Adipocyte (in vitro differentiated cells): ENCODE results near the gene PARVB.

Source experiments
- DNase-seq: peaks from one replicate; pipeline ENCODE4 v3.0.0-alpha.2; 2015; ENCODE audit warnings: low read depth
- H3K27me3 ChIP-seq: replicated peaks from 2 replicates; pipeline ENCODE4 v1.7.0; 2013; ENCODE audit warnings: mild to moderate bottlenecking, low read length, moderate library complexity; ENCODE audit not compliant: control insufficient read depth, insufficient read depth
- H3K36me3 ChIP-seq: 2 replicates; pipeline ENCODE4 v1.7.0; 2013; ENCODE audit warnings: low read length, mild to moderate bottlenecking, moderate library complexity; ENCODE audit not compliant: control insufficient read depth, insufficient read depth, severe bottlenecking
- H3K4me1 ChIP-seq: 2 replicates; pipeline ENCODE4 v1.7.0; 2013; ENCODE audit warnings: mild to moderate bottlenecking, low read length, moderate library complexity; ENCODE audit not compliant: control insufficient read depth, insufficient read depth
- H3K4me3 ChIP-seq: 2 replicates; pipeline ENCODE4 v1.7.0; 2013; ENCODE audit warnings: mild to moderate bottlenecking, low read length, moderate library complexity
- H3K9ac ChIP-seq: 2 replicates; pipeline ENCODE4 v1.7.0; 2013; ENCODE audit warnings: mild to moderate bottlenecking, low read length, moderate library complexity
- H3K9me3 ChIP-seq: 2 replicates; pipeline ENCODE4 v1.7.0; 2013; ENCODE audit warnings: mild to moderate bottlenecking, low read length, moderate library complexity; ENCODE audit not compliant: control insufficient read depth

PARVB gene

GRCh38 chr22:43990044-43990443, 34.1 kb upstream of the PARVB start:
- Histone ChIP-seq H3K4me3 (no peak overlapping the region), H3K4me1 (peaks cover 22% of the 10 kb centered on the region), H3K9ac (no peak overlapping the region), H3K9me3 (no peaks in the 10 kb centered on the region), H3K36me3 (peaks cover 89% of the 10 kb centered on the region), H3K27me3 (no peaks in the 10 kb centered on the region)
- DNase-seq: no peak

- peaks cover 22% of the 10 kb centered on the region for H3K4me1 ChIP-seq
- no peaks in the 10 kb centered on the region for H3K27me3 ChIP-seq
- no peaks in the 10 kb centered on the region for H3K9me3 ChIP-seq
- peaks cover 90% of the 10 kb centered on the region for H3K36me3 ChIP-seq
- H3K4me3 ChIP-seq: no peak overlapping the region
- no peak for DNase-seq
- H3K9ac ChIP-seq: no peak overlapping the region
Measured at GRCh38 chr22:43991316-43992020, 32.6 kb upstream of the PARVB start.

GRCh38 chr22:43992331-43992821, 31.7 kb upstream of the PARVB start:
- DNase-seq: peak; percentile 13
- peaks cover 22% of the 10 kb centered on the region for H3K4me1 ChIP-seq
- no peaks in the 10 kb centered on the region for H3K27me3 ChIP-seq
- no peak overlapping the region for H3K4me3 ChIP-seq
- peaks cover 90% of the 10 kb centered on the region for H3K36me3 ChIP-seq
- H3K9me3 ChIP-seq: no peaks in the 10 kb centered on the region
- no peak overlapping the region for H3K9ac ChIP-seq

- Histone ChIP-seq H3K36me3 (peaks cover 91% of the 10 kb centered on the region), H3K9me3 (no peaks in the 10 kb centered on the region), H3K4me3 (no peak overlapping the region), H3K9ac (no peak overlapping the region), H3K27me3 (no peaks in the 10 kb centered on the region), H3K4me1 (peaks cover 22% of the 10 kb centered on the region)
- peak; percentile 84 for DNase-seq
Measured at GRCh38 chr22:43993072-43993760, 30.9 kb upstream of the PARVB start.

GRCh38 chr22:43994006-43994405, 30.1 kb upstream of the PARVB start:
- H3K36me3 ChIP-seq: peaks cover 91% of the 10 kb centered on the region
- no peak overlapping the region for H3K9ac ChIP-seq
- DNase-seq: no peak
- no peak overlapping the region for H3K4me3 ChIP-seq
- peaks cover 22% of the 10 kb centered on the region for H3K4me1 ChIP-seq
- H3K9me3 ChIP-seq: no peaks in the 10 kb centered on the region
- H3K27me3 ChIP-seq: no peaks in the 10 kb centered on the region

- no peak for DNase-seq
- Histone ChIP-seq H3K36me3 (peaks cover 91% of the 10 kb centered on the region), H3K27me3 (no peaks in the 10 kb centered on the region), H3K4me1 (peaks cover 22% of the 10 kb centered on the region), H3K9me3 (no peaks in the 10 kb centered on the region), H3K4me3 (no peak overlapping the region), H3K9ac (no peak overlapping the region)
Measured at GRCh38 chr22:43994416-43994815, 29.7 kb upstream of the PARVB start.

- H3K27me3 ChIP-seq: no peaks in the 10 kb centered on the region
- no peaks in the 10 kb centered on the region for H3K9me3 ChIP-seq
- no peak for DNase-seq
- peaks cover 85% of the 10 kb centered on the region for H3K36me3 ChIP-seq
- H3K4me3 ChIP-seq: no peak overlapping the region
- H3K4me1 ChIP-seq: peaks cover 22% of the 10 kb centered on the region
- no peak overlapping the region for H3K9ac ChIP-seq
Measured at GRCh38 chr22:43995057-43995685, 28.9 kb upstream of the PARVB start.

GRCh38 chr22:43995798-43996169, 28.3 kb upstream of the PARVB start:
- Histone ChIP-seq H3K27me3 (no peaks in the 10 kb centered on the region), H3K9me3 (no peaks in the 10 kb centered on the region), H3K4me3 (no peak overlapping the region), H3K36me3 (peaks cover 82% of the 10 kb centered on the region), H3K9ac (no peak overlapping the region), H3K4me1 (peaks cover 22% of the 10 kb centered on the region)
- no peak for DNase-seq

GRCh38 chr22:43996170-43996980, 27.7 kb upstream of the PARVB start:
- H3K27me3 ChIP-seq: no peaks in the 10 kb centered on the region

GRCh38 chr22:43996981-43997265, 27.2 kb upstream of the PARVB start:
- Histone ChIP-seq H3K4me3 (no peak overlapping the region), H3K27me3 (no peaks in the 10 kb centered on the region), H3K36me3 (peaks cover 72% of the 10 kb centered on the region), H3K9ac (no peak overlapping the region), H3K9me3 (no peaks in the 10 kb centered on the region), H3K4me1 (peaks cover 22% of the 10 kb centered on the region)
- no peak for DNase-seq

More at GRCh38 chr22:43996170-43996980, 27.7 kb upstream of the PARVB start:
- H3K4me3 ChIP-seq: no peak overlapping the region
- H3K36me3 ChIP-seq: peaks cover 78% of the 10 kb centered on the region
- peaks cover 22% of the 10 kb centered on the region for H3K4me1 ChIP-seq
- H3K9me3 ChIP-seq: no peaks in the 10 kb centered on the region
- no peak overlapping the region for H3K9ac ChIP-seq
- DNase-seq: no peak
